Progenitor cell of endocrine pancreas (in vitro differentiated cells): Measurements from ENCODE around the gene TMEM63B. TPM values are rescaled to one million over a fixed set of nuclear protein-coding genes. Genes with fewer than 3 reads are reported as not detected.
"Not testable (repeated sequence)": the region's sequence is repeated elsewhere in the genome, so short reads cannot be mapped to it uniquely, and the experiment has no call there.

ENCODE experiments used
- DNase-seq: peaks from one replicate; pipeline ENCODE4 v3.0.0; 2021; ENCODE audit warnings: low spot score; ENCODE audit not compliant: unreplicated experiment
- H3K27ac Mint-ChIP-seq: 2 replicates; pipeline ENCODE4 v1.8.0; 2021; ENCODE audit warnings: mild to moderate bottlenecking, moderate library complexity, mixed read lengths
- H3K27me3 Mint-ChIP-seq: 2 replicates; pipeline ENCODE4 v1.8.0; 2021; ENCODE audit warnings: mixed read lengths
- H3K36me3 Mint-ChIP-seq: 2 replicates; pipeline ENCODE4 v1.8.0; 2022; ENCODE audit warnings: mixed read lengths; ENCODE audit not compliant: insufficient read depth
- H3K4me1 Mint-ChIP-seq: 2 replicates; pipeline ENCODE4 v1.8.0; 2021; ENCODE audit warnings: low read depth, mixed read lengths
- H3K4me3 Mint-ChIP-seq: 2 replicates; pipeline ENCODE4 v1.8.0; 2021; ENCODE audit warnings: low read depth, mild to moderate bottlenecking, moderate library complexity, mixed read lengths
- H3K9me3 Mint-ChIP-seq: 2 replicates; pipeline ENCODE4 v1.8.0; 2021; ENCODE audit warnings: low read depth, mixed read lengths
- total RNA-seq: library from RNA; stranded (reverse); gene quantifications from 2 replicates; pipeline ENCODE4 v1.2.1, GENCODE V29; 2021
- TF ChIP-seq, protein P1 (sequence below): fragments of 200-600 bp; sonication (generic); IDR thresholded peaks from one replicate; pipeline ENCODE4 v1.5.0; 2021; ENCODE audit warnings: antibody characterized with exemption, mild to moderate bottlenecking; ENCODE audit not compliant: unreplicated experiment

The TMEM63B gene
- total RNA-seq, 1 donor from 2014 or later: 72.3 TPM

DNA sequence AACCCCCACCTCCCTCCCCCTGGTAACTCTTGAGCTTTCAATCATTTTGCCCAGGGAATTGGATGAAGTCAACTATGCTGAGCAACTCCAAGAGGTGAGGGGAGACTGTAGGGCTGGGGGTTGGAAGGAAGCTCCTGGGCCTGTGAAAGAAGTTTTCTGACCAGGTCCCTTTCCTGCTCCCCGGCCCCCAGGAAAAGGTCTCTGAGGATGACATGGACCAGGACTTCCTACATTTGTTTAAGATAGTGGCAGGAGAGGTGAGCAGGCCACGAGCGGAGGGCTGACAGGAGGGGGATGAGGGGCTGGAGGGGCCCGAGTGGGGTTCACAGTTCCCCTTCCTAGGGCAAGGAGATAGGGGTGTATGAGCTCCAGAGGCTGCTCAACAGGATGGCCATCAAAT, 53.1 kb downstream of the TMEM63B start:
- Mint-ChIP-seq H3K27ac (no peak overlapping the region), H3K4me3 (no peak overlapping the region), H3K27me3 (peaks cover 4% of the 10 kb centered on the region), H3K36me3 (no peaks in the 10 kb centered on the region), H3K4me1 (peaks cover 2% of the 10 kb centered on the region), H3K9me3 (no peaks in the 10 kb centered on the region)
- DNase-seq: no peak
- TF ChIP-seq, protein P1, sequence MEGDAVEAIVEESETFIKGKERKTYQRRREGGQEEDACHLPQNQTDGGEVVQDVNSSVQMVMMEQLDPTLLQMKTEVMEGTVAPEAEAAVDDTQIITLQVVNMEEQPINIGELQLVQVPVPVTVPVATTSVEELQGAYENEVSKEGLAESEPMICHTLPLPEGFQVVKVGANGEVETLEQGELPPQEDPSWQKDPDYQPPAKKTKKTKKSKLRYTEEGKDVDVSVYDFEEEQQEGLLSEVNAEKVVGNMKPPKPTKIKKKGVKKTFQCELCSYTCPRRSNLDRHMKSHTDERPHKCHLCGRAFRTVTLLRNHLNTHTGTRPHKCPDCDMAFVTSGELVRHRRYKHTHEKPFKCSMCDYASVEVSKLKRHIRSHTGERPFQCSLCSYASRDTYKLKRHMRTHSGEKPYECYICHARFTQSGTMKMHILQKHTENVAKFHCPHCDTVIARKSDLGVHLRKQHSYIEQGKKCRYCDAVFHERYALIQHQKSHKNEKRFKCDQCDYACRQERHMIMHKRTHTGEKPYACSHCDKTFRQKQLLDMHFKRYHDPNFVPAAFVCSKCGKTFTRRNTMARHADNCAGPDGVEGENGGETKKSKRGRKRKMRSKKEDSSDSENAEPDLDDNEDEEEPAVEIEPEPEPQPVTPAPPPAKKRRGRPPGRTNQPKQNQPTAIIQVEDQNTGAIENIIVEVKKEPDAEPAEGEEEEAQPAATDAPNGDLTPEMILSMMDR: no peak

DNA sequence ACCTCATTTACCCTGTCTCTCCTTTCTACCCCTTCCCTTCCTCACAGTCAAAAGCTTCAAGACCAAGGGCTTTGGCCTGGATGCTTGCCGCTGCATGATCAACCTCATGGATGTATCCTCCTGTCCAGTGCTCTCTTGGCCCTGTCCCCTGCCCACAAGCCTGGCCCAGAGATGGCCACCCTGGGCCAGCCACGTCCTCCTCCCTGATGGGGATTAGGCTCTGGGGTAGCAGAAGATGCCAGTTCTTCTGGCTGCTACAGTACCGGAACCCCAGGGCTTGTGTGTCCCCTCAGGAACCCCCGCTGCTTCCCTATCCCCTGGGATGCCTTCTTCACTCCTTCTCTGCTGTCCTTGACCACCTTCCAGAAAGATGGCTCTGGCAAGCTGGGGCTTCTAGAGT, 53.5 kb downstream of the TMEM63B start:
- Mint-ChIP-seq H3K9me3 (no peaks in the 10 kb centered on the region), H3K36me3 (no peaks in the 10 kb centered on the region), H3K27ac (no peak overlapping the region), H3K4me1 (peaks cover 4% of the 10 kb centered on the region), H3K27me3 (peaks cover 6% of the 10 kb centered on the region), H3K4me3 (no peak overlapping the region)
- TF ChIP-seq, protein P1: no peak
- DNase-seq: no peak

DNA sequence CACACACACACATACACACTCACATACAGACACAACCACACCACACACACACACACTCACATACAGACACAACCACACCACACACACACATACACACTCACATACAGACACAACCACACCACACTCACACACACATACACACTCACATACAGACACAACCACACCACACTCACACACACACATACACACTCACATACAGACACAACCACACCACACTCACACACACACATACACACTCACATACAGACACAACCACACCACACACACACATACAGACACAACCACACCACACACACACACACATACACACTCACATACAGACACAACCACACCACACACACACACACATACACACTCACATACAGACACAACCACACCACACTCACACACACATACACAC, 54.4 kb downstream of the TMEM63B start:
- not testable (repeated sequence) for DNase-seq, H3K36me3 Mint-ChIP-seq, H3K4me3 Mint-ChIP-seq

DNA sequence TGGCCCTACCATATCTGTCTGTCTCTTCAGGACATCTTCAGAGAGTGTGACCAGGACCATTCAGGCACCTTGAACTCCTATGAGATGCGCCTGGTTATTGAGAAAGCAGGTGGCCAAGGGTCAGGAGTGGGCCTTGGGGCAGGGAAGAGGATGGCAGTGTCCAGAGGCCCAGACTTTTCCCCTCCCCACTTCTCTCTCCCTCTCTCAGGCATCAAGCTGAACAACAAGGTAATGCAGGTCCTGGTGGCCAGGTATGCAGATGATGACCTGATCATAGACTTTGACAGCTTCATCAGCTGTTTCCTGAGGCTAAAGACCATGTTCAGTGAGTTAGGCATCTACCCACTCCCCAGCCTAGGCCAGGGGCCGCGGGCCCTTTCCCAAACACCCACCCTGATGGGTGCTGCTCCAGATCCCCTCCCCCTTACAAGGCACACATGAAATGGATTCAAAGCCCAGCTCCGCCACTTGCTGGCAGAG, 55.6 kb downstream of the TMEM63B start:
- TF ChIP-seq, protein P1: no peak
- no peaks in the 10 kb centered on the region for H3K36me3 Mint-ChIP-seq
- peaks cover 11% of the 10 kb centered on the region for H3K27me3 Mint-ChIP-seq
- H3K9me3 Mint-ChIP-seq: no peaks in the 10 kb centered on the region
- H3K4me3 Mint-ChIP-seq: no peak overlapping the region
- no peak for DNase-seq
- no peak overlapping the region for H3K27ac Mint-ChIP-seq
- H3K4me1 Mint-ChIP-seq: peaks cover 8% of the 10 kb centered on the region

More for the DNA sequence above, 54.4 kb downstream of the TMEM63B start:
- H3K27me3 Mint-ChIP-seq: peaks cover 11% of the 10 kb centered on the region
- not testable (repeated sequence) for H3K4me1 Mint-ChIP-seq, H3K27ac Mint-ChIP-seq, H3K9me3 Mint-ChIP-seq

DNA sequence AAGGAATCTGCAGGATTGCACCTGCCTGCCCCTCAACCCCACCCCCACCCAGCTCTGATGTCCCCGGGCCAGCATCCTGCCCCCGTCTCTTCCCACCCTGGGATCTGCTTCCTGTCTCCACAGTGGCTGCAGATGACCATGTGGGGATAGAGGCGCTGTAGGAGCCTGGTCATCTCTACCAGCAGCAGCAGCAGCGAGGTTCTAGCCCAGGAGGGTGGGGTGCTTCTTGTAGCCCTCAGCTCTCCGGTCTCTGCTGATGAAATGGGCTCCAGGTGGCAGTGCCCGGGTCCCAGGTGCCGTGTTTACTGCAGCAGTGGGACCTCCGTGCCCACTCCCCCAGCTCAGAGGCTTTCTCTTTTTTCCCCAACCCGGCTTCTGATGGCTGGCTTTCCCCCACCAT, 56.4 kb downstream of the TMEM63B start:
- Mint-ChIP-seq H3K27me3 (peaks cover 11% of the 10 kb centered on the region), H3K9me3 (no peaks in the 10 kb centered on the region), H3K4me1 (peaks cover 8% of the 10 kb centered on the region), H3K36me3 (no peaks in the 10 kb centered on the region), H3K4me3 (no peak overlapping the region), H3K27ac (no peak overlapping the region)
- TF ChIP-seq, protein P1: no peak
- no peak for DNase-seq

DNA sequence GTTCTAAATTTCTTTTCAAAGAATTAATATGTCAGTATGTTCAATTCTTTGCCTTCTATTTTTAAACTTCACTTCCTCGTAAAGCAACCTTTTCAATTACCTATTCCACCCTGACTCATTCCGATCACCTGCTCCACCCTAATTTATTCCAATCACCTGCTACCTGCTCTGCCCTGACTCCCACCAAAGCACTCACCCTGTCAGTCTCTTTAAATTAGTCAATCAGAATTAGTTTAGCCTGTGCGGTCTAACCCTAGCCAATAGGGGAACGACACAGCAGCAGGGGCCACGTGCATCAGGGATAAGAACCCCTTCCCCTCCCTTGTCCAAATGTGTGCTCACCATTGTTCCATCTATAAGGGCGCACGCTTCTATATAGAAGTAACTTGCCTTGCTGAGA, 58.0 kb downstream of the TMEM63B start:
- not testable (repeated sequence) for H3K9me3 Mint-ChIP-seq, H3K4me1 Mint-ChIP-seq, H3K4me3 Mint-ChIP-seq, H3K36me3 Mint-ChIP-seq, H3K27ac Mint-ChIP-seq, DNase-seq
- H3K27me3 Mint-ChIP-seq: peaks cover 11% of the 10 kb centered on the region
